HG03342 (cell line): ENCODE data around the gene LOXL3.

ENCODE experiments used
- ATAC-seq: cut with Tn5 transposase; IDR thresholded peaks from one replicate; pipeline ENCODE4 v1.9.1; 2021; ENCODE audit warnings: mild to moderate bottlenecking, moderate library complexity; ENCODE audit not compliant: unreplicated experiment

Gene LOXL3, protein sequence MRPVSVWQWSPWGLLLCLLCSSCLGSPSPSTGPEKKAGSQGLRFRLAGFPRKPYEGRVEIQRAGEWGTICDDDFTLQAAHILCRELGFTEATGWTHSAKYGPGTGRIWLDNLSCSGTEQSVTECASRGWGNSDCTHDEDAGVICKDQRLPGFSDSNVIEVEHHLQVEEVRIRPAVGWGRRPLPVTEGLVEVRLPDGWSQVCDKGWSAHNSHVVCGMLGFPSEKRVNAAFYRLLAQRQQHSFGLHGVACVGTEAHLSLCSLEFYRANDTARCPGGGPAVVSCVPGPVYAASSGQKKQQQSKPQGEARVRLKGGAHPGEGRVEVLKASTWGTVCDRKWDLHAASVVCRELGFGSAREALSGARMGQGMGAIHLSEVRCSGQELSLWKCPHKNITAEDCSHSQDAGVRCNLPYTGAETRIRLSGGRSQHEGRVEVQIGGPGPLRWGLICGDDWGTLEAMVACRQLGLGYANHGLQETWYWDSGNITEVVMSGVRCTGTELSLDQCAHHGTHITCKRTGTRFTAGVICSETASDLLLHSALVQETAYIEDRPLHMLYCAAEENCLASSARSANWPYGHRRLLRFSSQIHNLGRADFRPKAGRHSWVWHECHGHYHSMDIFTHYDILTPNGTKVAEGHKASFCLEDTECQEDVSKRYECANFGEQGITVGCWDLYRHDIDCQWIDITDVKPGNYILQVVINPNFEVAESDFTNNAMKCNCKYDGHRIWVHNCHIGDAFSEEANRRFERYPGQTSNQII

DNA sequence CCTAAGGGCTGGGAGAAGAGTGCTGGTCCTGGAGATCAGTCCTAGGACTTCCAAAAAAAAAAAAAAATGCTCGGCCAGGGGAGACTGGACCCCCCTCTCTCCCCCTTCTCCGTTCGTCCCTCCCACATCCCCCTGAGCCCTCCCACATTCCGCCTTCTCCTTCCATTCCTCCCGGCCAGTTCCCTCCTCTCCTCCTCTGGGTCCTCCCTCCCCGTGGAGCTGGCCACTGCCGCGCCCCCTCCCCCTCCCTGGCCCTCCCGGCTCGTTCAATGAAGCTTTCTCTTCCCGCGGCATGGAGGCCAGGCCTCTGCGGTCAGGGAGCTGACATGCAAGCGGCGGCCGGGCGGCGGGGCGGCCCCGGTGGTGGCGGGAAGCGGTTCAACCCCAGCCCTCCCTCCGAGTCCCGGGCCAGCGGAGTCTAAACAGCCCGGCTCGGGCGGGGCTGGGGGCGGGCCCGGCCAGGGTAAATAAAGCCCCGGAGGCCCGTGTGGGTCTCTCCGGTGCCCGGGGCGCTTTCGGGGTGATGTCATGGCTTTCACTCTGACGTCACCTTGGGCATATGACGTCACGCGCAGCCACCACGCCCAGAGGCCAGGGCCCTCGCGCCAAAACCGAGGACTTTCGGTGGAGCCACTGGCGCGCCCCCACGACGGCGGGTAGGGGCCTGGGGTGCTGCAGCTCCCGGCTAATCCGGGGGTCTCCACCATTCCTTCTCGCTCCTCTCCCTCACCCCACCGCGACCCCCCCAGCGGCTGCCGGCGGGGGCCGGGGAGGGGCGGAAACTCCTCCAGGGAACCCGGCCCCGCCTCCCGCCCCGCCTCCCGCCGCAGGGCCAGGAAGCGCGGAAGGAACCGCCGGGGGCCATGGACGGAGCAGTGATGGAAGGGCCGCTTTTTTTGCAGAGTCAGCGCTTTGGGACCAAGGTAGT, at the start of gene LOXL3, which contains the start of gene DOK1:
TSS of gene LOXL3 (minus strand) at position 51 of the 928 bp plus-strand sequence. CDS start 1,308 bp downstream, outside the sequence.
TSS of gene DOK1 (plus strand) at position 829 of the 928 bp plus-strand sequence. CDS start at position 864, 35 bp downstream.
- ATAC-seq = peak; percentile 43

DNA sequence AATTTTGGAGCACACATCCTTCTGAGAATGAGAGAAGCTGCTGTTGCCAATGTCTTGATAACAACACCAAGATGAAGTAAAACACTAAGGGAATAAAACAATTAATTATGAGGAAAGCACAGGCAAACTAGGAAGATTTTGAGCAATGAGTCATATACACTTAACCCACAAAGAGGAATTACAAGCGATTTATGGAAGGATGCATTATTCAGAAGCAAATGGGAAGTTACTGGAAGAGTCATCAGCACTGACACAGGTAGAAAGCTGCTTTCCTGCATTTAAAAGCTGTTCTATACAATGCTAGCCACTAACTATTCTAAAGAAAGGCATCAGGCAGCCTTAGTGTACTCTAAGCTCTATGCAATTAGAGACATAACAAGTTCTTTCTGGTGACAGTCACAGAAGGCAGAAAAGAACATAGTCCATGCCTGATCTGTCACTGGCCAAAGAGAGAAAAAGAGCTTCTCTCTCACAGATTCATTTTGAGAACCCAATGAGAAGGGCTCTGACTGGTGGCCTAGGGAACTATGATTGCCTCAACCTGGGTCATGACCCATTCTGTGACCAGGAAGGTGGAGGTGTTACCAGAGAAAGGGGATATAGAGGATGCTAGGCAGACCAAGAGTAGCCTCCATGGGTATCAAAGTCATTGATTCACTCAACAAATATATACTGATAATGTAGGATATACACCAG, 49.0 kb upstream of the LOXL3 start:
- ATAC-seq = no peak

DNA sequence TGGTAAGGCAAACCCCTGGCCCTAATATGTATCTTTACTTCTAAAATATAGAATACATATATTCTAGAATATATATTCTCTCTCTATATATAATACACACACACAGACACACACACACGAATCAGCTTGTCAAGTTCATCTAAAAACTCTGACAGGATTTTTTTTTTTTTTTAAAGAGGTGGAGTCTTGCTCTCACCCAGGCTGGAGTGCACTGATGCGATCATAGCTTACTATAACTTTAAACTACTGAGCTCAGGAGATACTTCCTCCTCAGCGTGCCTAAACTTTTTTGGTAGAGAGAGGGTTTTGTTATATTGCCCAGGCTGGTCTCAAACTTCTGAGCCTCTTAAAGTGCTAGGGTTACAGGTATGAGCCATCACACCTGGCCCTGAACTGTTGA, 45.9 kb upstream of the LOXL3 start:
- no peak for ATAC-seq

DNA sequence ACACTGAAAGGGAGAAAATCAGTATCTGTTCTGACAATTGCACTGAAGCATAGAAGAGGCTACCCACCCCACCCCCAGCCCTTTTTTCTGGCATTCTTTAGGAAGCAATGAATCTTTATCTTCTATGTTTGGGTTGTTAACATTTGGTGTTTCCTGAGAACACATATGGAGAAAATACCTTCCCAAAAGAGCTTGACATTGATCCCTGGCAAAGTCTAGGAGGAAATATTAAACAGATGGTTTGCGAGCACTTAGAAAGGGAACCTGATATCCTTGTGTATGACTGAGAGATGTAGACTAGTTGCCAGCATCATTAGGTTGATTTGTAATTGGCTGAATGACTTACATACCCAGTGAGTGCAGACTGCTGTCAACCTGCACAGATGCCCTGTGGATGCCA, 43.7 kb upstream of the LOXL3 start:
- no peak for ATAC-seq

DNA sequence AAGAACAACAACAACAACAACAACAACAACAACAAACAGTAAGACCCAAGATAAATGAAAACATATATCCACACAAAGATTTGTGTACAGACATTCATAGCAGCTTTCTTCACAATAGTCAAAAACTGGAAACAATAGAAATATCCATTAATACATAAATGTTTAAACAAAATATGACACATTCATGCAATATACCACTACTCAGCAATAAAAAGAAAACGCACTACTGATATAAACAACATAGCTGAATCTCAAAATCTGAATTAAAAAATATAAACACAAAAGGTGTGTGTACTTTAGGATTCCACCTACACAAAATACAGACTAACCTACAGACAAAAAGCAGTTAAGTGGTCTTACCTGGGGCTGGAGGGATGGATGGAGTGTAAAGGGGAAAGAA, 42.8 kb upstream of the LOXL3 start:
- no peak for ATAC-seq

DNA sequence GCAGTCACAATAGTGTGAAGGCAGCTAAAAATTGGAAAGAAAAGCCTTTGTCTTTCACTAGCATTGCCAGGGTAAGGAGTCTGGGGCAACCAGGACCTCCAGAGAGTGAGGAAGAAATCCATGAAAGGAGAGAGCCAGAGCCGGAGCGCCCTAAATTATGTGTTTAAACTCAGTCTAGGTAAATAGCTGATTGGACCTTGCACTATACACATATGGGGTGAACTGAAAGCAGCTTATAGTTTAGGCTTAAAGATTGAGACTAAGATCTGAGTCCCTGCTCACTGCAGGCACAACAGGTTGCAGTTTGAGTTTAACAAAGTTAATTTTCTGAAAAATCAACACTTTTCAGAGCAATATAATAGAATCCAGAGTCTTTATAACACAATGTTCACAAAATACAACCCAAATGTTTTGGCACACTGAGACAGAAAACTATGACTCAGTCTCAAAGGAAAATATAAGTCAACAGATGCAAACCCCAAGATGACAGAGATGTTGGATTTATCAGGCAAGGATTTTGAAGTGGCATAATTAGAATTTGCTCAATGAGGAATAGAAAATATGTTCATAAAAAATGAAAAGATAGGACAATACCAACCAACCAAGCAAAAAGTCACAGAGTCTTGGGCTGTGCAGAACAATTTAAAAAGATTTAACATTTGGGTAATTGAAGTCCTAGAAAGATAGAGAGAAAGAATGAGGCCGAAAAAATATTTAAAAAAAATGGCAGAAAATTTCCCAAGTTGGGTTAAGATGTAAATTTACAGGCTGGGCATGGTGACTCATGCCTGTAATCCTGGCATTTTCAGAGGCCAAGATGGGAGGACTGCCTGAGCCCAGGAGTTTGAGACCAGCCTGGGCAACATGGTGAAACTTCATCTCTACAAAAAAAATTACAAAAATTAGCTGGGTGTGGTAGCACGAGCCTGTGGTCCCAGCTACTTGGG, 40.4 kb upstream of the LOXL3 start:
- ATAC-seq = no peak

DNA sequence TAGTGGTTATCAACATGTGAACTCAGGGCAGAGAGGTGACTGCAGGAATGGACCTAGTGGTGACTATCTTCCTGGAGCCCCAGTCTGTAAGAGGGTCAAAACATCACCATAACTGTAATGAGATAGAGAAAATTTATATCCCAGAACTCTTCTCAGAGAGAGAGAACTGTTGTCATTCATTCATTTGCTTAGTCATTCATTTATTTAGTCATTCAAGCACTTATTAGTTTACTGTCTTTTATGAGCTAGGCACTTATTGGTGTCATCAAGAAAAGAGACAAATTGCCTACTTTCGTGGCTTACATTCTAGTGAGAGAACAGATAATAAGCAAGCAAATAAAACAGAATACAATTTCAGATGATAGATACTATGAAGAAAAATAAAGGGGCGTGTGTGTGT, 34.9 kb upstream of the LOXL3 start:
- no peak for ATAC-seq

DNA sequence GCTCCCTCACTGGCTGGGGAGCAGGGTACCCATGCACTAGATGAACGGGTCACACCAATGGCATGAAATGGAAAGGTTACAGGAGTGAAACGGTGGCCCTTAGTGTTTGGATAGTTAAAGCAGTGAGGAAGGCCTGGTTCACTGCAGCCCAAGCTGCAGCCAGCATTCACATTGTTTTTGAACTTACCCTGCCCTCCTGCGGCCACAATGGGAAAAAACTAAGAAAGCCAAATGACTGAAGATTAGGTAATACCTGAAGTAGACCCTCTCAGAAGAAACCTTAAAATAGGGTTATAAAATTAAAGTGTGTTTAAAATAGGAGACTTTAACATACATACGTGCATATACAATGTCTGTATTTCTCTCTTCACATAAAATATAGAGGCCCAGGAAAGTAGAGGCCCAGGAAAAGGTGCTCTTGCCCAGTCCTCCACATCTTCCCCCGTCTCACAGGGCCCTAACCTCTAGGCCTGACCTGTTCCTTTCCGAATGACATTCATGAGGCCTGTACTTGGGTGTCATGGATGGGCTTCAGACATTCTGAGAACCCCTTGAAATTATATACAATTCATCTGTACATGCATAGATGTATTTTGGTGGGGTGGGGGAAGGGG, 34.0 kb upstream of the LOXL3 start:
- ATAC-seq = peak; percentile 65

DNA sequence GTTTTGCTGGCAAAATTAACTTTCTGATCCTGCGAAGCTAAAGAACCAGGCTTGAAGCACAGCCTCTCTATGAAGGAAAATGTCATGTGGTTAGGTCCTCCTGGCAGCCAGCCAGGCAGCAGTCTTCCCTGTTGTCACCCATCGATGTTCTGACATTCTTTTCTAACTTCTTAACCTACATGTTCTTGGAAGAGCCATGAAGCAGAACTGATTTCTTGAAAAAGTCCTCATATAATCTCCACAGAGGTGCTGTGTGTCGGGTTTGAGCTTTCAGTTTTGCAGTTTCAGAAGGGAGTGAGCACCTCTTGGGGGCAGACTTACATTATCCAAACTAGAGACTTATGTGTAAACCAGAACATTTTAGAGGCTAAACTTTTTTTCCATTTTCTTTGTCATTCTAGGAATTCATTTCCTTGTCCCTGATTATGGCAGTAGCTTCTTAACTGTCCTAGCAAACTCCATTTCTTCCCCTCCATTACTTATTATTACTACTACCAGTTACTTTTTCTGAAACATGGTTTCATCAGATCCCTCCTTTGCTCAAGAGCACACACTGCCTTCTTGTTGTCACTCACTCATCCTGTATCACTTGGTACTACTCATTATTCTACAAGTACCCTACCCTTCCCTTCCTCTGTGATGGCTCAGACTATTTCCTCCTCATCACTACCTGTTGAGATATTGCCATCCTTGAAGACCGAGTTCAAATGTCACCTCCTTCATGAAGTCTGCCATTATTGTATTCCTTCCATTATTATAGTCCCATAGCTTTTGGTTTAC, 31.9 kb upstream of the LOXL3 start:
- ATAC-seq = no peak

DNA sequence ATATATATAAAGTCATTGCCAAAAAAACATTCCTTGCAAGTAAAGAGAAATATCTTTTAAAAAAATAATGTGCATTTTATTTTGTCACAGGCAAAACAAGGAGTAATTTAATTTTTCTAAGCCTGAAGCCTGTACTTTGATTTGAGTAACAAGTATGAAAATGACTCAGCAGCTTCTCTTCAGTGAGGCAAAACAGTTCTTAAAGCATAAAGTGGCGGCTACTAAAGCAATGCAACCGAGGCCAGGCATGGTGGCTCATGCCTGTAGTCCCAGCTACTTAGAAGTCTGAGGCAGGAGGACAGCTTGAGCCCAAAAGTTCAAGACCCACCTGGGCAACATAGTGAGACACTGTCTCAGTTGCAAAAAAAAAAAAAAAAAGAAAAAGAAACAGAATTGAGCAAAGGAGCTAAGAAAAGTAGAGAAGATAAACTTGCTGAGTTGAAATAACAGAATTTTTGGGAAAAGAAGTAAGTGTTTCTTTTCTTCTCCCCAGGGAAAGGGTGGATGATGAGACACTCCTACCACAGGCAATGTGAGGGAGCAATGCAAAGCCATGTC, 30.4 kb upstream of the LOXL3 start:
- ATAC-seq = peak; percentile 54

DNA sequence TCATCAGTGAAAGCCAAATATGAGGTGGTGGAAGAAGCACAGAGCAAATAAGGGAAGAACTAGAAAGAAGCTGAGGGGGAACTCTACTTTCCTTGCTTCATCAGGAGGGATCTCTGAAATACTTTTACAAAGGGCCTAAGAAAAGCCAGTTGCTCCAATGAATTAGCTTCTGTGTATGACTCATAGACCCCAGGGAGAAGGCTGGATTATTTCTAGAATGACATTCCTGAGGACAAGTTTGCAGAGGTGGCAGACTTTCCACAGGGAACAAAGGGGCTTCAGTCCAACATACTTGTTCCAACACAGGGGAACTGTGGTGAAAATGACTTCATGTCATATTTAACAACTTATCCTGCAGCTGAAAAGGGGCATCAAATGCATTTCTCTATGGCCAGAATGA, 29.8 kb upstream of the LOXL3 start:
- no peak for ATAC-seq

DNA sequence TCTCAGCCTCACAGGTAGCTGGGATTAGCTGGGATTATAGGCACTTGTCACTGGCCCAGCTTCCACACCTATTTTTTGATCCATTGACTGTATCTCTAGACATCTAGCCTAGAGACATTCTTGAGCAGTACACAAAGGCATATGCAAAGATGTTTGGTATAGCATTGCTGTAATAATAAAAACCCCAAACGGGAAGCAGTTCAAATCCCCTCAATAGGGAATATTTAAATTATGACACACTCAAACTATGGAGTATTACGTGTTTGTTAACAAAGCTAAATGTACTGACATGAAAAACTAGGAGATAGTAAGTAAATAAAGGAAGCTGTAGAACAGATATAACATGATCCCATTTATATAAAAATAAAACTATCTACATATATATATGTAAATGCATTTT, 28.4 kb upstream of the LOXL3 start:
- ATAC-seq = no peak

DNA sequence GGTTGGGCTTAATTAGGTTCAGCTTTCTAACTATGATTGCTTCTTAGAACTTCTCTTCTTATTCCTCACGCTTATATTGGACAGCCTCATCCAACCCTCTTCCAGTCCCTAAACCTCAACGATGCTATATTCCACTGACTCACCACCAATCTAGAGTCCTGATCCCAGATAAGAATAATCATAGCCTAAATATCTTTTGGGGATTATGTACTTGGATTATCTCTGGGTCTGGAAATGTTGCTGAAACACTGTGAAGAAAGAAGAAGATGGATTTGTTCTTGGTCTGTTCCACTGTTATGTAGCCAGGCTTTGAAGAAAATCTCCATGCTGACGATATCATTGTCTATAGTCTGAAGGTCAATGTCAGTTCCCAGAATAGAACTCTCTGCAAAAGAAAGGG, 27.7 kb upstream of the LOXL3 start:
- no peak for ATAC-seq

DNA sequence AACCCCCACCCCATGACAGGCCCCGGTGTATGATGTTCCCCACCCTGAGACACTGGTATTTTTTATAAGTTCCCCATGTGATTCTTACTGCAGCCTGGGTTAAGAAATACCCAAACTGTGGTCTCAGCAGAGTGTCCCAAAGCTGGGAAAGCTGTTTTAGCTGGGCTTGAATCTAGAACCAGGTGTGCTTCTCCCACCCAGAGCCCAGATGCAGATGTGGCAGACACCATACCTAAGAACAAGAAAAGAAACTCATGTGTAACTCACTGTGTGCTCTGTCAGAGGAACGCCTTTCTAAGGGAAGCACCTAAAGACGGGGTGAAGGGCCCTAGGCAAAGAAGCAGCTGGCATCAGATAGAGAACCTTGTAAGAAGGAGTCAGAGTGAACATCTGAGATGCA, 24.7 kb upstream of the LOXL3 start:
- ATAC-seq = peak; percentile 51

DNA sequence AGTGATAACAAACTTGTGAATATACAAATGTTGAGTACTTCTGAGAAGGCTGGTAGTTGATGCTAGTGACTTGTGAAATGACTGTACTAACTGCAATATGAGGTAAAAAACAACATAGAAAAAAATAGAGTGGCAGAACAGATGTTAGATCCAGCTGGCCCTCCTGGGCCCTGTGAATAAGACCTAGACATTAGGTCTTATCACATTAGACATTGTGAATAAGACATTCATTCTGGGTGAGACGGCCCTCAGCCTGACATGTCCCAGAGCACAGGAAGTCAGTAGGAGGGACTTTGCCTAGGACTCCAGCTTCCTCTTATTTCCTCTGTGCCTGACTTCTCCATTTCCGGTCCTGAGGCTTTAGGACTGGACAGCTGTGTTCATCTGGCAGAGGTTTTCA, 23.7 kb upstream of the LOXL3 start:
- peak; percentile 37 for ATAC-seq

DNA sequence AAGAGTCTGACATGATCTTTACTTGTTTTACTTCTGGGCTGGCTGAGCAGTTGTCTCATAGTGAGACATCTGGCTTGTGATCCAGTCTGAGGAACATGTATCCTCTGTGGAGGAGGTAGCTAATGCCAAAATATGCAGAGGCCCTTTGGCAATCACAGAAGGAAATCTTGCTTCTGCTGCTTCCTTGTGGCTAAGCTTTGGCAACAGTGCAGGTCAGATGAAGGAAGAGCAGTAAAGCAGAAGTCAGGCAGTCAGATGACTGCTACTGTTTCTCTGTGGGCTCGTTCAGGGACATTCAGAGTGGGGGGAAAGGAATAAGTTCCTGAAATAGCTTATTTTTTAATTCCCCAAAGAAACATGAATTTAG, 23.1 kb upstream of the LOXL3 start:
- ATAC-seq = no peak

DNA sequence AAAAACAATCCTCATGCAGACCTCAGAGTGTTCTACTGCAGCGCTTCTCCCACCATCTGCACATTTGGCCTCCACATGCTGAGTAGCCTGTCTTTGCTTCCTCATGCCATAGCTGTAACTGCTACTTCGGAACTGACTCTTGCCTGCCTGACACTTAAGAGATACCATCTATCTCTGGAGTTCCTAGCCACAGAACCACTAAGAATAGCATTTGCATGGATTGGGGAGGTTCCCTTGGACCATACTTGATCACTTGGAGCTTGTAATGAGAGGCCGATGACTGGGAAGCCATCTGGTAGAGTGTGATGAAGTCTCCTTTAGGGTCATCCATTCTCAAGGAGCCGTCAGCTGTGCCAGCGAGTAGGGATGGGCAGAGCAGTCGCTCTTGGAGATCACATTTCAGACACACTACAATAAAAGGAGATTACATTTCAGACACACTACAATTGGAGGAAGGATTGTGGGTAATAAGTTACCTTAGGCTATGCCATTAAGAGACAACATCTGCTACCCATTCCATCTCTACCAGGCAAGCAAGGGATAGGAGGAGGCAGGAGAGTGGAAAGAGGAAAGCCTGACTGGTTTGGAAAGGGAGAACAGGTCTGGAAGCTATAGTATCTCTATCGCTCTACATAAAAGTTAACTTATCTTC, 22.6 kb upstream of the LOXL3 start:
- no peak for ATAC-seq
